MM.1S (cell line): ENCODE data around the gene MYLK2.

ENCODE experiments used
- CTCF ChIP-seq: fragments of 300-600 bp; sonication (generic); IDR thresholded peaks from 2 replicates; pipeline ENCODE4 v1.5.1; 2016; ENCODE audit warnings: antibody characterized with exemption, low read length, mixed read lengths
- EZH2 ChIP-seq: fragments of 300-600 bp; sonication (generic); optimal IDR thresholded peaks from 2 replicates; pipeline ENCODE3; 2017; ENCODE audit warnings: low read depth, mild to moderate bottlenecking, antibody characterized with exemption, low read length, mixed read lengths
- EZH2phosphoT487 ChIP-seq: fragments of 300-600 bp; sonication (generic); IDR thresholded peaks from 2 replicates; pipeline ENCODE4 v1.6.1; 2018; ENCODE audit warnings: antibody characterized with exemption, low read length

- TF ChIP-seq CTCF (no peak), EZH2phosphoT487 (no peak), EZH2 (no peak)
These were observed 44.3 kb downstream of the MYLK2 start for GRCh38 chr20:31863296-31864085.
